GM21526 (cell line): ENCODE measurements around the gene SLAMF6.

Source experiments
- ATAC-seq: cut with Tn5 transposase; IDR thresholded peaks from one replicate; pipeline ENCODE4 v1.9.1; 2021; ENCODE audit warnings: moderate library complexity; ENCODE audit not compliant: unreplicated experiment, low FRiP score

SLAMF6 gene

GRCh38 chr1:160437432-160438316 lies 85.4 kb downstream of the SLAMF6 start:
- ATAC-seq, result peak; percentile 61

- no peak for ATAC-seq
Measured at GRCh38 chr1:160436966-160437365, 86.1 kb downstream of the SLAMF6 start.
